Activated gamma-delta T cell (primary cell): ENCODE results near the gene ADGRD1.

ENCODE experiments used
- DNase-seq: peaks from one replicate; lab custom pipeline; 2025; lab: John Stamatoyannopoulos, UW

Gene ADGRD1

DNA sequence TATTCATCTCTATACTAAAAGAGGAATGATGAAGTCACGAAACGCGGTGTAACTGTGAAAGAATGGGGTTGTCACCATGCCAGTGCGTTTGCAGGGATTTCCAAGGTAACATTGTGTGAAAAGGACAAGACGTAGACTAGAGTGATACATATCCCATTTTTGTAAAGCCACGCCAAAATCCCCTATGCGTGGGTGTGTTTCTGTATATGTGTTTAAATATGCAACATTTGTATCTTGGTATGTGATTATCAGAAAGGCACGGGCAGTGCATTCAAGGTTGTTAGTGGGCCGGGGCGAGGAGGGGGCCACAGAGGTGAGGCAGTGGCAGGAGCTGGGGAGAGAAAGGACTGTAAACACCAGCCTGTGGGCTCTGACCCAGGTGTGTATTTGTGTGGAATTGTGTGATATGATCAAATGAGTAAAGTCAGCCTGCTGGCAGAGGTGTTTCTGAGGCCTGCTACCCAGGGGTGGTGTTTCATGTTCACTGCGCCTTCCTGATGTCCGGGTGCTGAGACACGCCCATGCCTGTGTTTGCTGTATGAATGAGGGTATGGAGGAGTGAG lies 137.8 kb downstream of the ADGRD1 start:
- DNase-seq: no peak

DNA sequence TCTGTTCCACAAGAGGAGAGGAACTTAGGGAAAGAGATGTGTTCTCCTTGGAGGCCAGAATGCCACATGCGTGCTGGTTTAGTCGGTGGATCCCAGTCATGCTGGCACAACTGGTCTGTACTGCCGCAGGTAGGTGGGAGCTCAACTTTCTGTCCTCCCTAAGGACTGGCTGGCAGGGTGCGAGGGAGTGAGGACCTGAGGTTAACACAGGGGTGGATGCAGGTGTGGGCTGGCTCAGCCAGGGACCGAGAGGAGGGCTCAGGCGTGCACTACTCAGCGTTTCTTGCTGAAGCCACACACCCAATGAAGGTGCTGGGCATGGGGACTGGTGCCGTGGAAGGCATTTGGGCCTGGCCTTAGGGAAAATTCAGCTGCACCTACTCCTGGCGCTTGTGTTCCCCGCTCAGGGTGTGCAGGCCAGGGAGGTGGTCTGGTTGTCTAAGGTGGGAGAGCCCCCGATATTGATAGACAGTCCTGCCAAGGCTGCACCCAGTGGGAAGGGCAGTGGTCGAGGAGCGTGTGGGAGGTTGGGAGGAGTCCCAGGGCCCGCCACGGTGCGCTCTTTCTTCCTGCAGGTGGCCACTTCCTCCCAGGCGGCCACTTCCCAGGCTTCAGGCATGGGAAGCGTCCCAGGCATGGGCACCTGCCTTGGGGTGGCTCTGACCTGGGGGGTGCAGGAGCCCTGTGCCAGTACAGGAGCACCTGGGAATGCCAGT lies 138.4 kb downstream of the ADGRD1 start:
- DNase-seq: no peak

DNA sequence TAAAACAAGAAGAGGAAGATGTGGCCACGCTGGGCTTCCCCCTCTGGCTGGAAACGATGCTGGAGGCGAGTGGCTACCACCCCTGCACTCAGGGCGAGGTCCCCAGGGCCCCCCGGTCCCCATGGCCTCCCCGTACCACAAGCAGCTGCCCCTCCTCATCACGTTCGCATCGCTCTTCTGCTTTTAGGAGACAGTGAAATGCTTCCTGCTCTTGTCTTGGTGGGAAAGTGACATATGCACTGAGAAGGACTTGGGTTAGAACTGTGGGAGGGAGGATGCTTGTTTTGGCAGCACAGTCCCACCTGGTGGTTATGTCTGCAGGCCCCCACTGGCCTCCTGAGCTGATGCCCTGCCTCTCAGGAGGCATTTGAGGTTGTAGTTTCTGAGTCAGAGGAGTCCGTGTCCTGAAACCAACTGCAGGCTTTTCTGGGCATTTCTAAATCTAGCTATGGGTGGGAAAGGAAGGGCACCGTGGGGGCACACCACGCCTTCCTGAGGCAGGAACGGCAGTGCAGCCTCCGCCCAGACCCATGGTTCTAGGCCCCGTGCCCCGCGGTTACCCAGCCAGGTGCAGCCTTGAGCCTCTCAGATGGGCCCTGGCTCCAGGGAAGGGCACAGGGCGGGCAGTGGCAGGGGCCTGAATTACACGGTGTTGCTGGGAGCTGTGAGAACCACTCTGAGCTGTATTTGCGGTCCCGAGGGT lies 139.3 kb downstream of the ADGRD1 start:
- DNase-seq: no peak

DNA sequence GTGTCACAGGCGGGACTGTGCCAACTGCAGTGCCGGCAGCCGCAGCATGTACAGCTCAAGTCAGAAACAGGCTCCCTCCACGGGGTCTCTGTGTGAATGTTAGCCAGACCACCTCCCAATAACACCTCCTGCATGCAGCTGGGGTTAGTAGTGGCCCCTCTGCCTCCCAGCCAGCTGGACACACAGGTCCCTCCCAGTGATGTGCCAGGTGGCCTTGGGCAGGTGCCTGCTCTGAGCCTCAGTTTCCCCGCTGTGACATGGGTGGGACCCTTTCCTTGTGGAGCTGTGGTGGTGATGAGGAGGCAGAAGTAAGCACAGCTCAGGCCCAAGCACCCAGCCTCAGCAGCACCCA lies 139.9 kb downstream of the ADGRD1 start:
- DNase-seq: no peak

DNA sequence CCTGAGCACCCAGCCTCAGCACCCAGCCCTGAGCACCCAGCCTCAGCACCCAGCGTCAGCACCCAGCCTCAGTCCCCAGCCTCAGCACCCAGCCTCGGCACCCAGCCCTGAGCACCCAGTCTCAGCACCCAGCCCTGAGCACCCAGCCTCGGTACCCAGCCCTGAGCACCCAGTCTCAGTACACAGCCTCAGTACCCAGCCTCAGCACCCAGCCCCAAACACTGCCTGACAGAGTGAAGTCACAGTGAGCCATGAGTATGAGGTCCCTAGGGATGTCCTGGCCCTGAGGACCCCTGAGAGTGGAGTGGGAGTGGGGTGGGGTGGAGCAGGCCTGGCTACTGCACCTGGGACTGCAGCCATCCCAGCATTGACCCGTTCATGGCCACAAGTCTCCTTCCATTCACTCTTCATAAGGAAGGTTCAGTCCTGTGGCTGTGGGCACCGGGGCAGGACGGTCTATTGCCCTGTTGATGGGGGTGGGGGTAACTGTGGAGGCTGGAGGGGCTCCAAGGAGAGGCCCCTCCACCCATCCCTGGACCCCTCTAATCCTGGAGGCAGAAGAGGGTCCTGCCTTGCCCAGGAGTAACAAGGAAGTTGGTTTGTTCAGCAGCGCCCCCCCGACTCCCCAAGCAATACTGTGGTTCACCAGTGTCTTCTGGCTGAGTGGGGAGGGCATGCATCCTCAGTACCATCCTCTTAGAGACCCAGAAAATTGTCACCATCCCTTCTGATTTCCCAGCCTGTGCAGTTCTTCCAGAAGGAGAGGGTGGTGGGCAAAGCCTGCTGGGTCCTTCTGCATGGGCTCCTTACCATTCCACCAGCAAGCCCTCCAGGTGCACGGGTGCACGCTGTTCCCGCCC lies 140.5 kb downstream of the ADGRD1 start:
- no peak for DNase-seq

DNA sequence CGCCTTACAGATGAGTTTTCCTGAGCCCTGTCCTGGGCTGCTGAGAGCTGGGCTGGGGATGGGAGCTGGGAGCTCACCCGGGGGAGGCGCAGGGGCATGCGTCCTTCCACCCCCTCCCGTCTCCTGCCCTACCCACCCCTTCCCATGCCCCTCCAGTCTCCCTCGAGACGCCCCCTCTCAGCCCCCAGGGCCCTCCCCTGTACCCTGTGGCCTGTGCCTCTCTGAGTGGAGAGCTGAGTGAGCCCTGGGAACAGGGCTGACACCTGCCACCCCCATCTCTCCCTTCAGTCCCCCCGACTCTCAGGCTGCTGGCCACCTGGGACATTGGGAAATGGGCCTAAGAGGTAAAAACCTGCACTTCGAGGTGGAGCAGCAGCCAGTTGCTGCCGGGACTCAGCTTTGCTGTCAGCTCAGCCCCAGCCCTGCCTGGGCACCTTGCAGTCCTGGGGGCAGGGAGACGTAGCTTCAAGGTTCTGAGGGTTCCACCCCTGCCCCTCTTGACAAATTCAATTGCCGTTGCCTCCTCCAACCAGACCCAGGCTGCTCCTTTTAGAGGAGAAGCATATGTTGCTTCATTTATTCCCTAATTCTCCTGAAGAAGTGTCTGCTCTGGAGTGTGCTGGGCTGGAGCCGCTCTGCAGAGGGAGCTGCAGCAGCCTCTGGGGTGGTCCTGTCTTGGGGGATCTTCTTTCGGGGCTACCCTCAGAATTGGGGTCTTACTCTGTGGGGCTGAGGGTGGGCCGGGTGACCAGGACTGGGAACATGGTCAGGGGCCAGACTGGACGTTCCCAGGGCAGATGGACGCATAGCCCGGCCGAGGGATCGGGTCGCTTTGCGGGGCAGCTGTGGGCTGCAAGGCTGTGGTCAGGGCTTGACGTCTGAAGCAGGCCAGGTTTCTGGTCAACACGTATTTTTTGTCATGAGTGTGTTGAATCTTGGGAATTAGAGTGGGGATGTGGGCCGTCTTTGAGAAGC lies 141.4 kb downstream of the ADGRD1 start:
- DNase-seq: no peak

DNA sequence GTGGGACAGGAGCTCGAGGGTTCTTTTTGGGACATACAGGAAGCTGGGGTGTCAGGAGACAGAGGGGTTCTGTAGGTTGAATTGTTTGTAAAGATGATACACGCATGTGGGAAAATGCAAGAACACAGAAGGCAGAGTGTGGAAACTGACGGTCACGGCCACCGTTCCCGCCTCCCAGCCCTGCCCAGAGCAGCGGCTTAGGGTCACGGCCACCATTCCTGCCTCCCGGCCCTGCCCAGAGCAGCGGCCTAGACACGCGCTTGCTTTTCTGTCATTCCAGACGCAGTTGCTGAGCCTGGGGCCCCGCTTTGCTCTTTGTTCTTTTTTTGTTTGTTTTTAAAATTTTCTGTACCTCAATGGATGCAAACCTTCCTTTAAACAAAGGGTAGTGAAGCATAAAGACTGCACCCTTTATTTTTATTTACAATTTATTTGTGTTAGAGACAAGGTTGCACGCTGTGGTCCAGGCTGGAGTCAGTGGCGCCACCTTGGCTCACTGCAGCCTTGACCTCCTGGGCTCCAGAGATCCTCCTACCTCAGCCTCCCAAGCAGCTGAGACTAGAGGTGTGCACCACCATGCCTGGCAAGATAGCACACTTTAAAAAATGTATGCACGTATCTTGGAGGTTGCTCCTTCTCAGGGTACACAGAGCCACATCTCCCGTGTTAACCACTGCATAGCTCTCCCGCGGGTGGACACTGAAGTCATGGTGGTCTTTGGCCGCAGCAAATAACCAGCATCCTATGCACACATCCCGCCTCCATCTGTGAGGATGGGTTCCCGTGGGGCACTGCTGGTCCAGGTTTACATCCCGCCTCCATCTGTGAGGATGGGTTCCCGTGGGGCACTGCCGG lies 142.3 kb downstream of the ADGRD1 start:
- DNase-seq: no peak

DNA sequence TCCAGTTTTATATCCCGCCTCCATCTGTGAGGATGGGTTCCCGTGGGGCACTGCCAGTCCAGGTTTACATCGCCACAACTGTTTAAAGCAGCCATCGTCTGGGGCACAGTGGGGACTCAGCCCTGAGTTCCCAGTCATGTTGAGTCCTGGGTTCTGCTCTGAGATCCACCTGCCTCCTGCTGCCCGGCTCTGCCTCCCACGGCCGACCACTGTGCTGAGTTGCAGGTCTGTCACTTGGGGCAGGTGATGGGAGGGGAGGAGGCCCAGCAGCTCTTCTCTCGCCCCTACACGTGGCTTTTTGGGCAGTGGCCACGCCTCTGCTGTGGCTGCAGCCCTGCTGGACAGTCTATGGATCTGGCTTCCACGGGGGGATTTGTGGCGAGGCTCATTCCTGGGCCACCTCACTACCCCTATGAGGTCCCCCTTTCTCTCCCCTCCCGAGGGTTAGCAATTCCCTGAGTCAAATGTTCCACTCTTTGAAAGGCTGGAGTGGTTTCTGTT lies 143.0 kb downstream of the ADGRD1 start:
- DNase-seq: no peak

DNA sequence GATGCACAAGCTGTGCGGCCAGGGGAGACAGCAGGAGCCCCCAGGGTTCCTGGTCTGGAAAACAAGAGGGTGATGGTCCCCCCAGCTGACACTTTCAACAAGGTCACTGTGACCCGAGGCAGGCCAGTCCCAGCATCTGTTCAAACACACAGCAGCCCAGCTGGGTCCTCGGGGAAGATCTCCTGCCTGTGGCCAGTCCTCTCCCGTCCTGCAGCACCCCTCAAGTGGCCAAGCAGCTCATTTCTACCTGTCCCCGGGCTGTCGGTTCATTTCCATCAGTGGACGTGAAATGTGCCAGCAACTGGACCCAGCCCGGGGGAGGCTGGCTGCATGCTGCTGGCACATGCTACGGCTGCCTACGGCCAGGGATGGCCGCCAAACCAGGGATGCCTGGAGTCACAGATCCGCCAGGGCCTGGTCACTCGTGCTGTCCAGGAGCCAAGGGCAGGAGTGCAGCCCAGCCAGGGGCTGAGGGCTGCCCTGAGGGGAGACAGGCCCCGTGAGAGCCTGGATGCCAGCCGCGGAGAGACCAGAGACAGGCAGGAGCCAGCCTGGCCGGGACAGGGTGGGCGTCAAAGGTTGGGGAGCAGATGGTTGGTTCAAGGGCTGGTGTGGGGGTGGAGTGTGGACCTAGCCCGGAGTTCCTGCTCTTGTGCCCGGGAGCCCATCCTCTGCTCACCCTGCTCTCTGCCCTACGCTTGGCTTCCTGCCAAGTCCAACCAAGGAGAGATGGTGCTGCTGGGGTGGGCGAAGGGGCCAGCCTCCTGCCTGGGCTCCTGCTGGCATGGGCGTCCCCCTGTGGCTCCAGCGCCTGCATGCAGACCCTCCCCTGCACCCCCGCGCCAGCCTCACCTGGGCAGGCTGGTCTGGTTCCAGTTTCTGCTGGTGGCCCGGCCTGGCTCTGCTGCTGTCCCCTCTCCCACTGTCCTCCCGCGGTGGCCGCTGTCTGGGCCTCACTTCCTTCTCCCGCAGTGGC lies 143.8 kb downstream of the ADGRD1 start:
- no peak for DNase-seq

DNA sequence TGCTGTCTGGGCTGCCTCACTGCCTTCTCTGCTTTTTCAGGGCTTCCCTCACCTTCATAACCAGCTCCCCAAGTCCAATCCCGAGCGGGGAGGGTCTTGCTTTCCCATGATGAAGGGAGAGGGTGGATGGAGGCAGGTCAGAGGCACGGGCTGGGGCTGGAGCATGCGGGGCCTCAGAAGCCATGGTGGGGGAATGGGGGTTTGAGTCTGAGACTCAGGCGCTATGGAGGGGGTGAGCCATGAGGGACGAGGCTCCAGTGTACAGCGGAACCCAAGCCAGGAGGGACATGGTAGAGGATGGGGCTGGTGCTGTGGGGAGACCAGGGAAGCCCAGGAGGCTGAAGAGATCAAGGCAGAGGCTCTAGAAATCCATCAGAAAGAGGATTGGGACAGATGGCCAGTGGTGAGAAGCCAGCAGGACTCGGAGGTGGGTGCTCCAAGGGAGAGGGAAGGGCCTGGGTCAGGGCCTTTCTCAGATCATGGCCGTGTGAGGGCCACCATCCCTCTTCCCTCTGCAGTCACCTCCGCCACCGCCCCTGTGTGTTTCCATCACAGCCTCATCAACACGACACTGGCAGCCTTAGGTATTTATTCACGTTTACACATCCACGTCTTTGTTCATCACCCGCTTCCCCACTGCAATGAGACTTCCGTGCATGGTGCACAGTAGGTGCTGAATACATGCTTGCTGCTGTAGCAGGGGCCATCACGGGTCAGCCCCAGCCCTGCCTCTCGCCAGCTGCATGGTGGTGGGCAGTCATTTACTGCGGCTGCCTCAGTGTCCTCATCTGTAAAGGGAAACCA lies 144.7 kb downstream of the ADGRD1 start:
- DNase-seq: no peak

DNA sequence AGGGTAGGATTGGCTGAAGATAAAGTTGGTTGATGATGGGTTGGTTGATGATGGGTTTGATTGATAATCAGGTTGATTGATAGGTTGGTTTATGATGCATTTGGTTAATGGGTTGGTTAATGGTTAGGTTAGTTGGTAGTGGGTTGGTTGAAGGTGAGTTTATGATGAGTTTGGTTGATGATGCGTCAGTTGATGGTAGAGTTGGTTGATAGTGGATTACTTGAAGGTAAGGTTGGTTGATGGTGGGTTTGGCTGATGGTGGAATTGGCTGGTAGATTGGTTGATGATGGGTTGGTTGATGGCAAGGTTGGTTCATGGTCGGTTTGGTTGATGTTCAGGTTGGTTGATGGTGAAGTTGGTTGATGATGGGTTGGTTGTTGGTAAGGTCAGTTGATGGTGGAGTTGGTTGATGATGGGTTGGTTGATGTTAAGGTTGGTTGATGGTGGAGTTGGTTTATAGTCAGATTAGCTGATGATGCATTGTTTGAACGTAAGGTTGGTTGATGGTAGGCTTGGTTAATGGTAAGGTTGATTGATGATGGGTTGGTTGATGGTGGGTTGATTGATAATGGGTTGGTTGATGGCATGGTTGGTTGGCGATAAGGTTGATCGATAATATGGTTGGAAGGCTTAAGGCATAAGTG lies 146.4 kb downstream of the ADGRD1 start:
- no peak for DNase-seq

DNA sequence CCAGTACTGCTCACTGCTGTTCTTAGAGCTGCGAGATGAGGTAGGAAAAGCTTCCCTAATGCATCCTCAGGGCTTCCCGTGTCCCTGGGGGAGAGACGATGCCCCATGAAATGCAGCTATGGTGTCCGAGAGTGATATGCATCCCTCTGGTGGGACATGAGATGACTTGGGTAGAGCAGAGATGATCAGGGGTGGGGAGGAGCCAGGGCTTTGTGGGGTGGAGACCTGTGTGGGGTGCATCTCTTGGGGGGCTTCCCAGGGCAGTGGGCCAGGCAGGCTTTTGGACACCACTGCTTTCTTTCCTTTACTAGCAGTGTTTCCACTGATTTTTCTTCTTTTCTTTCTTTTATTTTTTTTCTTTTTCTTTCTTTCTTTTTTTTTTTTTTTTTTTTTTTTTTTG lies 147.3 kb downstream of the ADGRD1 start:
- DNase-seq: no peak

DNA sequence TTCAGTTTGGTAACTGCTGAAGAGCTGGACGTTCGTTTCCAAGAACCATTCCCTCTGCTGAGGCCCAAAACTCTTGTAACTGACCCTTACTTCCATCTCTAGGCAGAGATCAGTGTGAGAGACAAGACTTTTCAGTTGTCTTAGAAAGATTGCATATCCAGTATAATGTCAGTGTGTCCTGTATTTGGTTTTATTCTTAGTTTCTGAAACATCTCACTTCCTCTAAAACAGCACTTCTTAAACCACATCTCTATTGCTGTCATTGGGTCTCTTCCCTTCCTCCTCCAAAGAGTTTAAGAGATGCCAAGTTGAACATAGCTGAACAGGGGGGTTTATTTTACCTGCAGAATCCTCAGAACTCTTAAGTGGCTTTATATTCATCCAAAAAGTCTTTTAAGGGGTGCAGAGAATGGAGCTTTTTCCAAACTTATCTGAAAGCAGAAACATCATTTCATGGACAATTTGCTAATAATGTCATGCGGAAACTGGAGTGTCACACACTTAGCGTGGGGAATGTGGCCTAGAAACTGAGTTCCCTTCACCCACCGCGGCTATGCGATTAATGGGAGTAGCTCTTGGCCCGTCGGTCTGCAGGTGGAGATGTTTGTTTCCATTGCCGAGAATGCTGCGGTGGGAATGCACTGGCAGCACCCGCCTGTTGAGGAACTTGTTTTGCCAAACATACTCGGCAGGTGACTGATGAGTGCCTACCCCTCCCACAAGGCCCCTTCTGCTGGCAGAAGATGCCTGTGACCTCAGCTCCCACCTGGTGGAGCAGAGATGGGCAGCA lies 148.2 kb downstream of the ADGRD1 start:
- no peak for DNase-seq

DNA sequence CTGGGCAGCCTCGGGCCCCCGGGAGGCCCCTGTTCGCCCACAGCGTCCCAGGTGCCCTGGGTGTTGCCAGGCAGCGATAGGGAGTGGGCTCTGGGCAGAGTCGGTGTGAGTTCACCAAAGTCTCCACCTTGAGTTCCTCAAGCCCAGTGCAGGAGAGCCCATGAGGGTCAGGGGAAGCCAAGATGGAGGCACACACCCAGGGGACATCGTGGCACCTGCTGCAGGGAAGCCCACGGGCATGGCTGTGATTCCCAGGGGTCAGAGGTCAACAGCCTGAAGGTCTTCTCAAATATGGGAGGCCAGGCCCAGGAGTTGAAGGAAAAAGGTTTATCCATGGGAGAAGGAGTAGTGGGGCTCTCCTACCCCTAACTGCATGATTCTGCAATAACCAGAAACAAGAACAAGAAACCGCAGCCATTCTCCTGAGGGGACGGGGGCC lies 148.8 kb downstream of the ADGRD1 start:
- DNase-seq: no peak

DNA sequence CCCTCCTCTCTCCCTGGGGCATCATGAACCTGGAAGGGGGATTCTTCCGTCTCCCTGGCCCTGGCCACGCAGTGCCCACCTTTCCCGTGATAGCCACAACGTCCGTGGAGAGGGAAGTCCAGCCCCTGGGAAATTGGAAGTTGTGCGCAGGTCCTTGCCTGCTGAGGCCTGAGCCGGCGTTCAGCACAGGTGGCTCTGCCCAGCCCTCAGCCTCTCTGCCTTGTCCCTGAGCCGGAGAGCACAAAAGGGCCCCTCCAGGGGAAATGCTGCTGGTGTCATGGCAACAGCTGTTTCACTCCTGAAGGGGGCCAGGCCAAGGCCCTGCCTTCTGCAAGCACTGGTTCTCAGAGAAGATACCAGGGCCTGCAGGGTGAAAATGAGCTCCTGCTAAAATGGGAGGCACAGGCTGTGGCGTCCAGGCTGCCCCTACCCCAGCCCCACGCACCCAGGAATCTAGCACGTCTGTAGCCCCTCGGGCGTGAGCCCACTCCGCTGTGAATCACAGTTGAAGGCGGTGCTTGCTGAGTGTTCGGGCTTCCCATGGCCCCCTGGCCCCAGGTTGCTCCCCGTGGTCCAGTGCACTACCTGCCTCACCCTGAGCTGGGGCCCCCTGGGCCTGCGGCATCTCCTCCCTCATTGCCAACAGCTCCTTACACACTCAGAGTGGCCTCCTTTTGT lies 149.4 kb downstream of the ADGRD1 start:
- DNase-seq: no peak
